Activated T-cell treated with anti-CD3 and anti-CD28 coated beads, Interleukin-2, amount 50 U/mL, for 48 hours (primary cell): ENCODE results near the gene SLC1A7.

Source experiments
- DNase-seq, 2 experiments: peaks; one replicate each; pipeline ENCODE4 v3.0.0-alpha.2; 2020

The SLC1A7 gene

DNA sequence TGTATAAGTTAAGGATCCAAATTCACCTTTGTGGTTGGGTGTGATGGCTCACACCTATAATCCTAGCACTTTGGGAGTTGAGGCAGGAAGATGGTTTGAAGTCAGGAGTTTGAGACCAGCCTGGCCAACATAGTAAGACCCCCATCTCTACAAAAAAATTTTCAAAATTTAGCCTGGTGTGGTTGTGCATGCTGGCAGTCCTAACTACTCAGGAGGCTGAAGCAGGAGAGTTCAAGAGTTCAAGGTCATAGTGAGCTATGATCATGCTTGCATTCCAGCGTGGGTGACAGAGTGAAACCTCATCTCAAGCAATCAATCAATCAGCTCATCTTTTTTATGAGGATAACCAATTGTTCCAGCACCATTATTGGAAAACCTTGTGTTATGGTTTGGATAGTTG is 16.5 kb upstream of the SLC1A7 start:
- DNase-seq, result no peak

DNA sequence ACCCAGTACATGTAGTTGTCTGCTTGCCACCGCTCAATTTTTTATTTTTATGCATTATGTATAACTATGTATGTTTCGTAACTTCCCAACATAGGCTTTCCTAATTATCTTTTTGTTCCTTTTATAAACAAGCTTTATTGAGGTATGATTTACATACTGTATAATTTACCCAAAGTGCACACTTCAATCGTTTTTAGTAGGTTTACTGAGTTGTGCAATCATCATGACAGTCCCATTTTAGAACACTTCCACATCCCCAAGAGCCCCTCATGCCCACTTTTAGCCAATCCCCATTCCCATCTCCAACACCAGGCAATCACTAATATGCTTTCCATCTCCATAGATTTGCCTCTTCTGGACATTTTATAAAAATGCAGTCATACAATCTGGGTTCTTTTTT is 14.3 kb upstream of the SLC1A7 start:
- DNase-seq, result no peak

DNA sequence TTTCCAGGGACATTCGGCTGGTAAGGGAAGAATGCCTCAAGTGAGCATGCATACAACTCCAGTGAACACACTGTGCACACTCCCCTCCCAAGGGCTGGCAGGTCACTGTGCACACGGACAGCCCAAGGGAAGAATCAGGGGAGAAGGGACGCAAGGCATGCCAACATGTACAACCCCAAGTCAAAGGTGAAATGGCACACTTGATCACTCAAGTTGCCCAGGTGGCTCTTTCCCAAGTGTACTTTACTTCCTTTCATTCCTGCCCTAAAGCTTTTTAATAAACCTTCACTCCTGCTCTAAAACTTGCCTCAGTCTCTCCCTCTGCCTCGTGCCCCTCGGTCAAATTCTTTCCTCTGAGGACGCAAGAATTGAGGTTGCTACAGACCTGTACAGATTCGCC is 13.5 kb upstream of the SLC1A7 start:
- DNase-seq, result no peak

DNA sequence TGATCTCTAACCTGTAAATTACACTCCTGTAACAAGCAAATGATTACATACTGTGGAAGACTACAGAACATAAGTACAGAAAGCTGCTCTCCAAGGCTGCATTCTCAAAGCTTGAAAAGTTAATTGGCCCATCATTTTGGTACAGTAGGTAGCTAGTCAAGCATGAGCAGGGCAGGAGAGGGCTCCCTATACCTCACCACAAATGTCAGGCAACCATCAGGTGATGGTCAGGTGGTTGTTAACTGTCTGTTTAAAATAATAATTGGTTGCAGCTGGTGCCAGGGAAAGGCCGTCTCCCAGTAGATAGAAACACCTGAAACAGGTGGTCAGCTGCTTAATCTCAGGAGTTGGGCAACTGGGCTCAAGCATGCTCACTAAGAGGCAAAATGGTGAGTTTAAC is 13.1 kb upstream of the SLC1A7 start:
- no peak for DNase-seq

DNA sequence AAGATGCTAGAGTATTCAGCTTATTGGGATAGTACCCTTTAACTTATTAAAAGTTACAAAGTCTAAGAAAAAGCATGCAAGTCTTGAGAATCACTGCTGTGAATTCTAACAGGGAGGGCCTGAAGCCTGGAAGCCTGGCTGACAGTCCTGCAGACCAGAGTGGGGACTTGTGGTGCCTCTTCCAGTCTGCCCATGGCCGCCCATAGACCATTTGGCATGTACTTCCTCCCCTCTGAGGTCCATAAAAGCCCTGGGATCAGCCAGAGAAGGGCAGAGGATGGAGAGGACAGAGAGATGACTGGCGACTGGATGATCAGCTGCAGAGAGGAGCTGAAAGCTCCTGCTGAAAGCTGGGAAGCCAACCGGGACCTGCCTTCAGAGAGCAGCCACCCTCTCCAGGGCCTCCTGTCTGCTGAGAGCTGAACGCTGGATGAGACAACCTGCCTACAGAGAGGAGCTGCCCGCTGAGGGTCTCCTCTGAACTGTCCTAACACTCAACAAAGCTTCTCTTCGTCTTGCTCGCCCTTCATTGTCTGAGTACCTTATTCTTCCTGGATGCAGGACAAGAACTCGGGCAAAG is 12.5 kb upstream of the SLC1A7 start:
- no peak for DNase-seq

DNA sequence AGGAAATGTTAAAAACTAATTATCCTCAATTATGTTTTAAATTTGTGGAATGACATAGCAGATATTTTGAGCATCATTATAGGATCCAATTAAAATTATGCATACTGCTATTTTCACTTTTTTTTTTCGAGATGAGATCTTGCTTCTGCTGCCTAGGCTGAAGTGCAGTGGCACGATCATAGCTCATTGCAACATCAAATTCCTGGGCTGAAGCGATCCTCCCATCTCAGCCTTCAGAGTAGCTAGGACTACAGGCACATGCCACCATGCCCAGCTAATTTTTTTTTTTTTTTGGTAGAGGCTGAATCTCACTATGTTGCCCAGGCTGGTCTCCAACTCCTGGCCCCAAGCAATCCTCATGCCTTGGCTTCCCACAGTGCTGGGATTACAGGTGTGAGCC is 11.3 kb upstream of the SLC1A7 start:
- DNase-seq, result no peak

DNA sequence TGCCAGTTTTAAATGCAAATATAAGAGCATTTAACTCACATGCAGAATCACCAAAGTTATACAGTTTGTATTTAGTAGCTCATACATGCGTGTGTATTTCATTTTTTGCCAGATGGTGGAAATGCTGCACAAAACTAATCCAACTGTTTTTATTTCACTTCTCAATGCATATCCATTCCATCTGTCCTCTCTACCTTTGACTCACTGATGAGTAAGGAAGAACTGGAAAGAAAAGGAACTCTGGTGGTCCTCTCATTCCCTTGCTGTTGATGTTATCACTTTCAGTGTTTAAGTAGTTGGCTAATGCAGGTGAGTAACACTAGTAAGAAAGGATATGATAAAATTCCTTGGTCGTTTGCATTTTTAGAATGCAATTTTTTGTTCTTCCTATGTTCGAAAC is 5.7 kb upstream of the SLC1A7 start:
- DNase-seq, result no peak

DNA sequence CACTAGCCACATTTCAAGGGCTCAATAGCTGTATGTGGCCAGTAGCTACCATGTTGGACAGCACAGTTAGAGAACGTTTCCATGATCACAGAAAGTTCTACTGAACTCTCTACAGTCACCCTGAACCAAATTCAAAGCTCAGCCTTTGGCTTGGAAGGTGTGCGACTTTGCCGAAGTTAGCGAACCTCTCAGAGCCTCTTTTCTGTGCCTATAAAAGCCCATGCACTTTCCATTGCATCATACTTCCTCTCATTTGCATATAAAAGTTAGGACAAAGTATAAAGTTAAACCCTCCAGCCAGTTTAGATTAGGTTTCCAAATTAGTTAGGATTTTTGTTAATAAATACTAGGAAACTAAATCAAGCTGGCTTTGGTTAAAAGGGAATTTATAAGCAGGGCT is 4.7 kb upstream of the SLC1A7 start:
- no peak for DNase-seq

DNA sequence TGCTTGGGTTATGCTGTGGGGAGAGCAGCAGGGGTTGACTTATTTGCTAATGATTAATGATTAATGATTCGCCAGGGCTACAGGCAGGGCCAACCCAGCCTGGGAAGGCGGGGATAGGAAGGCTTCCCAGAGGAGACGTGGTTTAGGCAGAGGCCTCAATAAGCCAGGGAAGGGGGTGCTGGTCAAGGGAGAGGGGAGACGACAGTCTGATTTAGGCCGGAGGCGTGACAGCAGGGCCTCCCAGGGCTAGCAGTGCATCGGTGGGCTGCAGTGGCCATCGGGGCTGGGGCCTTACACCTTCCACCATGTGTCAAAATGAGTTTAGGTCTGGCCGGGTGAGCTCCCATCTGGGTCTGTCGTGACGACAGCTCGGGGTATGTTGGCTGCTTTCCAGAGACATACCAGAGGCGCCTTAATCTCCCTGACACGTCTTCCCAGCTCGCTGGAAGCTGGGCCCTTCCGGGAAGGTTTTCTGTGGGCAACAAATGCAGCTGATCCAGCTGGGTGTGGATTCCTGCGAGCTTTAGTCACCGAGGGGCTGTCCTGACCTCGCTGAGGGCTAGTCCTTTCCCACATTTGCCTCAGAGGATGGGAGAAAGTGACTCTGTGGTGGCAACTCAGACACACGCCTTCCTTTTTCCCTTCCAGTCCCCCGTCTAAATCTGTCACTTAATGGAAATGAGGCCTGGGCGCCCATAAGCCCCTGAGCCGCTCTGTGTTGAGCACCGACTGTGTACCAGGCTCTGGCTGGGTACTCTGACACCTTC is 3.7 kb upstream of the SLC1A7 start:
- no peak for DNase-seq

DNA sequence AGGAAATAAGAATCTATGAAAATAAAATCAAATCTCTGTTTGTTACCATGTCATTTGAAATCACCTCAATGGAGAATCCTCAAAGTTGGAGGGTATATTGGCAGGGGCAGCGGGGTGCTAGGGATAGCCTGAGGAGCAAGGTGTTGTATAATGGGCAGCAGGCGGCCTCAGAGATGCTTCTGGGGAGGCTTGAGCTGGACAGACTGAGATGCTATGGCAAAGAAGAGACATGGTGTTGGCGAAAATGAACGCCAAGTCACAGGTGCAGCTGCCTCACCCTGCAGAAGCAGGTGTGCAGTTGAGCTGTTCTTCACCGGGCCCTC is 3.1 kb upstream of the SLC1A7 start:
- no peak for DNase-seq

DNA sequence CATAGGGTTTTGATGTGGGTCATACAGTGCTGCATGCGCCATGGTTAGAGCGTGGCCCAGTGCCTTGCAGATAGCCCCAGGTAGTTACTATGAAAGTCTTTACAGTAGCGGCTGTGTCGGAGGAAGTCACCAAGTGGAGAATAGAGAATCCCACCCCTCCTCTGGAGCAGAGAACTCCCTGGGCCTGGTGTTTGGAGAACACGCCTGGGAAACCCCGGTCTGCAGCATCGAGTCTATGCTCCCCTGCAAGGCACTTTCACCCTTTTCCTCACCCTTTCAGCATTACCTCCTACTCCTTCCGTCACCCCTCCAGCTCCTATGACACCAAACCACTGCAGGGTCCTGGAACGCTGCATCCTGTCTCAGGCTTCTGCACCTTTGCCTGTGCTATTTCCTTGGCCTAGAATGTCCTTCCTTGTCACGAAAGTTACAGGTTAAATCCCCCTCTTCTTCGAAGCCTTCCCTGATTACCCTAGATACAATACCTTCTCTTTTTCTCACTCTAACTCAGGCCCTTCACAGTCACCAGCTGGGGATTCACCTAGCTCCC is 2.7 kb upstream of the SLC1A7 start:
- no peak for DNase-seq

DNA sequence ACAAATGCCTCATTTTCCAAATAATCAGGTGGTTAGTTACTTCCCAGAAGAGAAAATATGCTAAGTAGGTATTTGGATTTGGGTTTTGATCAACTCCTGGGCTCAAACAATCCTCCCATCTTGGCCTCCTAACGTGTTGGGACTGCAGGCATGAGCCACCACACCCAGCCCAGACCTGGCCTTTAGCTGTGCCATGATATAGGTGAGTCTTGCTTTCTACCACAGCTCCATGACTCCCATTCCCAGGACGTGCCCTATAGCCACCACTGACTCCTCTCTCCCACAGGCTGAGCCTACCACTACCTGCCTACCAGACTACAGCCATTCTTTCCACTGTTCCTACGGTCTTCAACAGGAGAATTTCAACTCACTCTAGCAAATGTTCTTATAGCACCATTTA is 1.8 kb upstream of the SLC1A7 start:
- DNase-seq, result no peak

DNA sequence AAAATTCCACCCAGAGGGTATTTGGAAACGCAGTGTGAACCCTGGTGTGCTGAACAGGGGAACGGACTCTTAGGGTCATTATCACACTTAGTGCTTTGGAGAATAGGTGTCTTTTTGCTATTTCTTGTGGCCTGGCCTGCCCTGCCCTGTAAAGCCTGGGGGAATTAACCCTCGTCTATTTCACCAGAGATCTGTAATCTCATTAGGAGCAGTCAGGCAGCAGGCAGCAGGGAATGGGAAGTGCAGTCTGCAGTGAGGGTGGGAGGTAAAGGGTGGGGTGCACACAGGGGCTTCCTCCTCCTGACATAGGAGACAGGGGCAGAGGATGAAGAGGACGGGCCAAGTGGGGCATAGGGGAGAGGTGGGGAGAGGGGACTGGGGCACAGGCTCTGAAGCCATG is 1.1 kb upstream of the SLC1A7 start:
- no peak for DNase-seq

DNA sequence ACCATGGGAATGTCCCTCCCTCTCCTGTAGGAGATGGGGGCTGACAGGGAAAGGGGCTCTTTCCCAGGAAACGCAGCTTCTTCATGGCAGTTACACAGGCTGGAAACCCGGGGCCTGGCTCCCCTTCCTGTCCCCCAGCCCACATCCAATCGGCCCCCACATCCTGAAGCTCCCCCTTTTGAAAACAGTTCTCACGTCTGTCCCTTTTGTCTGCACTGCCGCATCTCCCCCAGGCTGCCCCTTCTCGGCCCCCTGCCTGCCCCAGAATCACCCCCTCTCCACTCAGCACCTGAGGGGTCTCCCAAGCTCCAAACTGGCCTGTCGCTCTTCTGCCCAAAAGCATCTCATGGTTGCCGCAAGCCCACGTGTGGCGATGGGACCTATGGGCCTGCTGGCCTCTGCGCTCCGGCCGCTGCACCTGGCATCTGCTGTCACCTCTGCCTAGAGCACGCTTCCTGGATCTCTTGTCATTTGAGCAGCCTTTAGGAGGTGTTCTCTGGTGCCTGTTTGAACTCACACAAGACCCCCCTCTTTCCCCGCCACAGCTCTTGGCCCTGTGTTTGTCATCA is 867 bp downstream of the SLC1A7 start:
- no peak for DNase-seq

DNA sequence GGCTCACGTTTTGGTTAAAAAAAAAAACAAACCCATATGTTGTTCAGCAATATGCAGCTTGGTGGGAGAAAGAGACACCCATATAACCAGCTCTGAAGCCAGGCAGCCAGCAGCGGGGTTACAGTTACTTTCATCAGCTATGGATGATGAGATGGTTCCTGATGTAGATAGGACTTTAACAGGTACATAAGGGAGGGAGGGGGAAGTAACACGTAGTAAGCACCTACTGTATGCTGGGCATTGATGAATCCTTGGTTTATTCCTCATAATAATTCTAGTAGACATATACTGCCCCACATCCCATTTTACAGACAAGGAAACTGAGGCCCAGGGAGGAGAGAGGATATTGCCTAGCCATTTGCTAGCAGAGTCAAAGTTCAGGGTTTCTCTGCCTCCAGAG is 2.0 kb downstream of the SLC1A7 start:
- no peak for DNase-seq

DNA sequence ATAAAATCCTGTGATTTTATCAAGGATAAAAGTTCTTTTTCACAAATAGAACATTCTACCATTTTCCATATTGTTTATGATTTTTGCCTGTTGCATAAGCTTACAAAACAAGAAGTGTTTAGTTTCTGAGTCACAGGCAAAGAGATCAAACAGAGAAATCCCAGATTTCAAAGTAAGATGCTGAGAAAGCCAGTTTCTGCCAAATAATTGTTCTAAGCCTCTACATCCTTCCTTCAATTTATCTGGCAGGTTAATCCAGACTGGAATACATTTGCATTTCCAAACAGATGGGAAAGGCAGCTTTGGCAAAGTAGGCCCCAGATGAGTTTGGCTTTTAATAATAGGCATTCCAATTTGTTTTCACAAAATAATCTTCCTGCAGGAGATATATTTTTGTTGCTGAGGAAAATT is 2.5 kb downstream of the SLC1A7 start:
- no peak for DNase-seq

DNA sequence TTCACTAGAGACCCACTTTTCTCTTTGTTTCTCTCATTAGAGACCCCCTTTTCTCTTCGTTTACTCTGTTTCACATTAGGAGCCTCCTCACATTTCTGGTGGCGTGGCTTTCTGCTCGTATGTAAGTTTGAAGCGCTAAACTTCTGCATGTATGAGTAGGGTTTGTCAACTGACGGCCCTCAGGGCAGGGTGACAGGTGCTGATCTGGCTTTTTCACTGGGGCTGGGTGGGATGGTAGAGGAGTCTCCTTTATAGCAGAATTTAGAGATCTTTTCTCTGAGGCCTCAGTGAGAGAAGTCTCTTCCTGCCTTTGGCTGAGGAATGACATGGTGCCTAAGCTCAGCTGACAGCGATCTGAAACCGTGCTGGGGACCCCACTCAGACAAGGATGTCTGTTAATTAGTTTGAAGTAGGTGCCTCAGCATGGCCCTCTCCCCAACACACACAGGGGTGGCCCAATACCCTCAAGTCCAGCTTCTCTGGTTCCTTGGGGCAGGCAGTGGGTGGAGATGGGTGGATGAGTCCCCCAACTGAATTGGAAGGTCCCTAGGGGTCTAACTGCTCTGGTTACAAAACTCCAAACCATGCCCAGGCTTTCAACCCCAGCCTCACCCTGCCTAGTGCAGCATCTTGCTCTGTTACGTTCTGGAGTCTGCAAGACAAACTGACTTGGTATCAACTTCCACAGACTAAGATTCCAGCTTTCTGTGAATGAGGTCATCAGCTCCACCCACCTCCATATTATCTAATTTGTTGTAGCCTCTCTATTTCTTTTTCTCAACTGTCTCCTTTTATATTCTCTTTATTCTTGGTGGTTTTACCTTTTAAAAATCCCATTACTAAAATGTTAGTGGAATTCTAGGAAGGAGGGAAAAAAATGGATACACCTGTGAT is 3.2 kb downstream of the SLC1A7 start:
- DNase-seq, result no peak

DNA sequence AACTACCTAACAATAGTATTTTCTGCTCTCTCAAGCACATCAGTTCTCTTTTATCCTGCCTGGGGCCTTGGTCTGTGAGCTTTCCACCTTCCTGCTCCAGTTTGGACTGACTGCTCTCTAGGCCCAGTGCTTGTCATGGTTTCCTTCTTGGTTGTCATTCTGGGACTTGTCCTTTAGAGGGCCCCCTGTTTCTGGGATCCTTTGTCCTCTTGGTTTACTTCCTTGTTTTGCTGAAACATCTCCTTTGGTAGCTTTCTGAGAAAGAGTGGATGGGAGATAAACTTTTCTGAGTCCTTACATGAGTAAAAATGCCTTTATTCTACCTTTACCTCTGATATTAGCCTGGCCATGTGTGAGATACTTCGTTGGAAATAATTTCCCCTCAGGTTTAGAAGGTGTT is 4.7 kb downstream of the SLC1A7 start:
- no peak for DNase-seq

DNA sequence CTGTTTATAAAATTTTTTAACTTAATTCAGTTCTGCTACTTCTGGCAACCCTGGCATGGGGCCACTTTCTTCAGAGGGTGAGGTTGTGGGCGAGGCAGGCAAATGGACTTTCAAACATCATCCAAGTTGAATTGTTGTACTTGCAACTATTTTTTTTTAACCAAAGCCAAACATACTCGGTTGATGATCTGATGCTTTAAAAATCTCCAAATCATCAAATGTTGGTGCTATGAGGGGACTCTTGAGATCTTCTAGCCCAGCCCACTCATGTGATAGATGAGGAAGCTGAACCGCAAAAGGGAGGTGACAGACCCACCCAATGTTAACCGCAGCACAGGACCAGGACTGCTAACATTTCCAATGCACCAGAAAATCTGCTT is 6.7 kb downstream of the SLC1A7 start:
- DNase-seq, result no peak

DNA sequence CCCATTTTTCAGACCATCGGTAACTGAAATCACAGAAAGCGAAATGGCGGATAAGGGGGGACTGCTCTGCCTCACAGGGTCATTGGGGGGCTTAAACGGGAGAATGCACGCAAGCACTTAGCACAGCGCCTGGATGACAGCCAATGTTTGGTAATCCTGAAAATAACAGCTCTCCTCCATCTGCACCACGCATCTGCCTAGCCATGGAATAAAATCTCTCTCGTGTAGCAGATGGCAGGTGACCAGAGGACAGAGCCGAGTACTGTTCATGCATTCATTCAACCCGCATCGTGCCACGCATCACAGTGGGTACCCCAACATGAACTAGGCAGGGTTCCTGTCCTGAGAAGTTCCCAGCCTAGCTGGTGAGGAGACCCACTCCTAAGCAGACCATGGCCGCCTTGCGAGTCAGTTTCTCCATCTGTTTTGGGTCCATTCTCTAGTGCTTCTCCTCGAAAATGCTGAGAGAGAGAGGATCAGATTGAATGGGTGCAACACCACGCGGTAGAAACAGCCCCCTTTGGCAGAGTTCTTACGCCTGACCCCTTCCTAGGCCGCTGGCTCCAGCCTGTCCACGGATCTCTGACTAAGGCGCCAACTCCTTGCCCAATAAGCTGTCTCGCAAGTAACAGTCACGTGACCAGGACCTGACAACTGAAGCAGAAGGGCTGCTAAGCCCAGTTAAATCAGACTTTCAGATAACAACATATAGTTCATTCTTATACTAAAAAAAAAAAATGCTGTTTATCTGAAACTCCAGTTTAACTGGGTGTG is 7.3 kb downstream of the SLC1A7 start:
- DNase-seq, result no peak

DNA sequence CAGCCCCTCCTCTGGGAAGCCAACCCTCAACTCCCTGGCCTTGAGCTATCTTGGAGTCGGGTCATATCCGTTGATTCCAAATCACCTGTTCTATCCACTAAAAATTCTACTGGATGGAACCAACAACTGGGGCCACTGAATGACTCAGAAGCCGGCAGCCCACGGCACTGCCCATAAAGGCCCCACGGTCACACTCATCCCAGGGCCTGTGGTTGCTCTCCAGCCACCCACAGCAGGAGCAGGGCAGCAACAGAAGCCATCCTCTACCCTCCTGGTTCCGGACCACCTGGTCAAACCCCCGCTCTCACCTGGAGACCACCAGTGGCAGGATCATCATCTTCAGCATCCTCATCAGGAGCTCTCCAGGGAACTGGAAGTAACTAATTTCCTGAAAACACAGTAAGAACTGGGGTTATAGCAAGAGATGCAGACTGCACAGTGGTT is 8.4 kb downstream of the SLC1A7 start:
- DNase-seq, result no peak

DNA sequence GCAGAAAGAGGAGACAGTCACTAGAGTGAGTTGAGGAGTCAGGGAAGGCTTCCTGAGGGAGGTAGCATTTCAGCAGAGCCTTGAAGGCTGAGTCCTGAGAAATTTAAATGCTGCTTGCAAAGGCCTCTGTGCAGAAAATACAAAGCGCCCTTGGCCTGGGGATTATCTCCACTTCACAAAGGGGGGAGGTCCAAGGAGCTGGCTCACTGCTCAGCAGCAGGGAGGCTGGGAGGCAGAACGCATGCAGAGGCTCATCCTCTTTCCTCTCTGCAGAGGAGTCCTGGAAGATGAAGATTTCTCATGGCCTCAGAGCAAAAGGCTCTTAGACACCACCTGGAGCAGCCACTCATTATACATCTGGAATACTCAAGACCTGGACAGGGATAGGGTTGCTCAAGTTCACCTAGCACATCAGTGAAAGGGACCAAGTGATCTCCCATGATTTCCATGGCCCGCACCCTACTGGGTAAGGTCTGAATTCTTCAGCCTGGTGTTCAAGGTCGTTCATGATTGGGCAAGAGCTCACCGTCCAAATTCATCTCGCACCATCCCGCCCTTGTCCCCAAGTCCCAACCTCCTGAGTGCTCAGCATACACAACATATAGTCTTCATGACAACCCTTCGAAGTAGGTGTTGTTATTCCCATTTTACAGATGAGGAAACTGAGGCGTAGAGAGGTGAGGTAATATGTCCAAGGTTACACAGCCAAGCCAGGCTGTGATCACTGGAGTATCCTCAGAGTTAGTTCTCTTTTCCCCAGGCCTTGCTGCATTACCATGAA is 9.0 kb downstream of the SLC1A7 start:
- no peak for DNase-seq
